T-helper 17 cell (primary cell): ENCODE results near the gene CALML3. TPM values are rescaled to one million over a fixed set of nuclear protein-coding genes. Genes with fewer than 3 reads are reported as not detected.

Source experiments
- ATAC-seq: fragments of 150-1000 bp; cut with Tn5 transposase; 2 replicates; pipeline ENCODE4 v1.10.0; 2021; ENCODE audit warnings: mild to moderate bottlenecking, moderate library complexity
- DNase-seq, 3 donors: peaks; one replicate each; pipeline versions ENCODE4 v3.0.0 to v3.0.0-alpha.2; 2020 to 2021
- H3K9me3 ChIP-seq: one replicate; pipeline ENCODE4 v1.7.0; 2013; ENCODE audit warnings: low read length, mild to moderate bottlenecking; ENCODE audit not compliant: control insufficient read depth, poor library complexity, severe bottlenecking
- H3K27ac Mint-ChIP-seq: one replicate; pipeline ENCODE4 v1.8.0; 2022; ENCODE audit warnings: mild to moderate bottlenecking, moderate library complexity, mixed read lengths
- H3K27me3 Mint-ChIP-seq: one replicate; pipeline ENCODE4 v1.8.0; 2022; ENCODE audit warnings: mixed read lengths
- H3K36me3 Mint-ChIP-seq: one replicate; pipeline ENCODE4 v1.8.0; 2022; ENCODE audit warnings: low read depth, mixed read lengths
- H3K4me1 Mint-ChIP-seq: one replicate; pipeline ENCODE4 v1.8.0; 2022; ENCODE audit warnings: mild to moderate bottlenecking, mixed read lengths
- H3K4me3 Mint-ChIP-seq: one replicate; pipeline ENCODE4 v1.8.0; 2022; ENCODE audit warnings: mild to moderate bottlenecking, moderate library complexity, mixed read lengths
- total RNA-seq, 4 donors: library from RNA in 2 of 4; stranded (reverse) in 2 of 4; gene quantifications; one replicate each; pipeline ENCODE4 v1.2.3 and lab custom pipeline; 2022 to 2026

Gene CALML3
- total RNA-seq, 2 donors from 2014 or later: not detected

DNA sequence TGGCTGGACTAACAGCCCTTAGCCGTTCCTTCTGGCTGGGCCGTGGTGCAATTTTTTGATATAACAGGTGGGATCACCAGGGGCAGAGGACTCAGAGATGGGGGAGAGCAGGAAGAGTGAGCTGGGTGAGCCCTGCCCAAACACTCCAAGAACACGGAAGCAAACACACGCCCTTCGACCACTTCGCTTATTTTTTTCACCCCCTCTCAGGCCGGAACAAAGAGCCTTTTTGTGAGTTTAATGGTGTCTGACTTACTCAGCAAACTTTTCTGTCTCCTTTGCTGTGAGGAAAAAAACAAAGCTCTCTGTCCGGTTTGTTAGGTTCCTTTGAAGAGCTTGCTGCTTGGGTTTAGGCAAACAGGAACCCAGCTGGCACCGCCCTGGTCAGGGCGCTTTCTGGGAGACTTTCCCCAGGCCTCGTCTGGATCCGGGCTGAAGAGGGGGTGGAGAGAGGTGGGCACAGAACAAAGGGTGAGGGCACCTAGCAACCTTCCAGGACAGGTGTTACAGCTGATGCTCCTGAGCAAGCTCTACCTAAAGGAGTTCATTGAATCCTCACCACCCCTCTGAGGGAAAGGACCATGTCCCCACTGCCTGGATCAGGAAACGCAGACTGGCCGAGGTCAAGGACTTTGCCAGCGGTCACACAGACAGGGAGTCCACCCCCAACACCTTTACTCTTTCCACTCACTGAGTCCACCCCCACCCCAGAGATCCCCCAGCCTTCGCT, 23.3 kb downstream of the CALML3 start:
- ATAC-seq (no peak), DNase-seq (no peak)
- no peak overlapping the region for H3K27ac Mint-ChIP-seq
- no peaks in the 10 kb centered on the region for H3K36me3 Mint-ChIP-seq
- no peaks in the 10 kb centered on the region for H3K9me3 ChIP-seq
- peaks cover 20% of the 10 kb centered on the region for H3K4me1 Mint-ChIP-seq
- no peak overlapping the region for H3K4me3 Mint-ChIP-seq
- peaks cover 2% of the 10 kb centered on the region for H3K27me3 Mint-ChIP-seq

DNA sequence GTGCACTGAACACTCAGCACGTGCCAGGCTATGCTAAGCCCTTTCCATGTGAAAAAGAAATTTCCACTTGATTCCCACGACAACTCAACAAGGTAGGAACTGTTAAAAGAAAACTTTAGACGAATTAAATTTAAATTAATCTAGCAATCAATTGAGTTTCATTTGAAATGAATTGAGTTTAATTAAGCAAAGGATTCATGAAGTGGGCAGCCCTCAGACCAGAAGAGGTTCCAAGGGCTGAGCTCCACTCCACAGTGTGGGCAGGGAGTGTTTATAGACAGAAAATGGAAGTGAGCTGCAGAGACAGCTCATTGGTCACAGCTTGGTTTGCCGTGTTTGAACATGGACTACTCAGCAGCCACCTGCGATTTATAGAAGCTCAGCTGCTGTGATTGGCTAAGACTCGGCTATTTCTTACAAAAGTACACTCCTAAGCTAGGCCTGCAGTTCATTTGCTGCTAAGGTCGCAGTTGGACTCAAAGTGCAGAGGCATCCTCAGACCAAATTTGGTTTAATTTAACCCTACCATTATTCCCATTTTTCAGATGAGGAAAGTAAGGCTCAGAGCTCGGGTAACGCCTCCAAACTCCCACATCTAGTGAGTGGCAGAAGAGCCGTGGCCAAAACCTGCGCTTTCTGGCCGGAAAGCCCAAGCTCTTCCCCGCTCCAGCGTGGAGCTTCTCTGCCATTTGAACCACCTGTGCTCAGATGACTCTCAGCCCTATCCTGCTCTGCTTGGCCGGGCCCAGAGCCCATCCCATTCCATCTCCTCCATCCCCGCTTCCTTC, 24.9 kb downstream of the CALML3 start:
- Mint-ChIP-seq H3K4me1 (peaks cover 26% of the 10 kb centered on the region), H3K36me3 (no peaks in the 10 kb centered on the region), H3K27ac (peak overlapping the region; percentile 24), H3K27me3 (peaks cover 5% of the 10 kb centered on the region), H3K4me3 (no peak overlapping the region)
- DNase-seq: no peak
- no peak for ATAC-seq
- no peaks in the 10 kb centered on the region for H3K9me3 ChIP-seq

DNA sequence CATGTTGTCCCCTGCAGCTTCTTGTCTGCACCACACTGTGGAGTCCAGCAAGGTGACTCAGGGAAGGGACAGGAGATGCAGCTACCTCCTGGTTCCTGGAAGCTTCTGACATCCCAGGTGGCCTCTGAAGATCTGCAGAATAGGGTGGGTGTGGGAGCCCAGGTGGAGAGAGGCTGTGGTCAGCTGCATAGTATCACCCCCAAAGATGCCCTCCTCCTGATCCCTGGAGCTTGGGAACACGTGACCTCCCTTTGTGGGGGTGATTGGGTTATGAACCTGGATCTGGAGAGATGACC, 25.4 kb downstream of the CALML3 start:
- Mint-ChIP-seq H3K4me1 (peaks cover 28% of the 10 kb centered on the region), H3K27me3 (peaks cover 5% of the 10 kb centered on the region), H3K27ac (peak overlapping the region; percentile 24), H3K36me3 (no peaks in the 10 kb centered on the region), H3K4me3 (no peak overlapping the region)
- ATAC-seq (no peak), DNase-seq (no peak)
- no peaks in the 10 kb centered on the region for H3K9me3 ChIP-seq

DNA sequence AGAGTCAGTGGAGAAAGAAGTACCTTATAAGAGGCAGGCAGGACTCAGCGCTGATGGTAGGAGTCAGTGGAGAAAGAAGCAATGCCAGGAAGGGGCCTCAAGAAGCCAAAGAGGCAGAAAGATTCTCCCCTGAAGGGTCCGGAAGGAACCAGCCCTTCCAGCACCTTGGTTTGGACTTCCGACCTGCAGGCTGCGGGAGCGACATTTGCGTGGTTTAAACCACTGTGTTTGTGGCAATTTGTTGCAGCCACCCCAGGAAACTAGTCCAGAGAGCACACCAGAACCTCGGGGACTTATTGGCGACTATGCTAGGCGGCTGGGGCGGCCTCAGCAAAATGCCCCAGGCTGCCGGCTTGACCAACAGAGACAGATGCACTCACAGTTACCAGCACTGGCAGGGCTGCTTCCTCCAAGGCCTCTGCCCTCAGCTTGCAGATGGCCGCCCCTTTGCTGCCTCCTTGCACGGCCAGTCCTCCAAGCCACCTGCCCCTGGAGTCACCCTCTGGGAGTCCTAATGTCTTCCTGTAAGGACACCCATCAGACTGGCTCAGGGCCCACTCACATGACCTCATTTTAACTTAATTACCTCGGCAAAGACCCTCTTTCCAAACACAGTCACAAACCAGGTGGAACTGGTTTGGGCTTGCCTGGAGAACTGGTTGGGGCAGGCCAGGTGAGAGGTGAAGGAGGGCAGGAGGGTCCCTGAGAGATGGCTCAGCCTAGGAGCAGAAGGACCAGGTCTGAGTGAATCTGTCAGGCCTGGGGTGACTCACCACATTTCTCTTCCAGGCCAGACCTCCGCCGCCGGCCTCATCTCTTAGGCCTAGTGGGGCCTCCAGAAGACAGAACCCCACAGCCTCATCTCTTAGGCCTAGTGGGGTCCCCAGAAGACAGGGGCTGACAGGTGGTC, 26.1 kb downstream of the CALML3 start:
- no peak for DNase-seq
- Mint-ChIP-seq H3K4me1 (peaks cover 28% of the 10 kb centered on the region), H3K27me3 (peaks cover 5% of the 10 kb centered on the region), H3K4me3 (no peak overlapping the region), H3K27ac (peak overlapping the region; percentile 24), H3K36me3 (no peaks in the 10 kb centered on the region)
- no peak for ATAC-seq
- no peaks in the 10 kb centered on the region for H3K9me3 ChIP-seq

DNA sequence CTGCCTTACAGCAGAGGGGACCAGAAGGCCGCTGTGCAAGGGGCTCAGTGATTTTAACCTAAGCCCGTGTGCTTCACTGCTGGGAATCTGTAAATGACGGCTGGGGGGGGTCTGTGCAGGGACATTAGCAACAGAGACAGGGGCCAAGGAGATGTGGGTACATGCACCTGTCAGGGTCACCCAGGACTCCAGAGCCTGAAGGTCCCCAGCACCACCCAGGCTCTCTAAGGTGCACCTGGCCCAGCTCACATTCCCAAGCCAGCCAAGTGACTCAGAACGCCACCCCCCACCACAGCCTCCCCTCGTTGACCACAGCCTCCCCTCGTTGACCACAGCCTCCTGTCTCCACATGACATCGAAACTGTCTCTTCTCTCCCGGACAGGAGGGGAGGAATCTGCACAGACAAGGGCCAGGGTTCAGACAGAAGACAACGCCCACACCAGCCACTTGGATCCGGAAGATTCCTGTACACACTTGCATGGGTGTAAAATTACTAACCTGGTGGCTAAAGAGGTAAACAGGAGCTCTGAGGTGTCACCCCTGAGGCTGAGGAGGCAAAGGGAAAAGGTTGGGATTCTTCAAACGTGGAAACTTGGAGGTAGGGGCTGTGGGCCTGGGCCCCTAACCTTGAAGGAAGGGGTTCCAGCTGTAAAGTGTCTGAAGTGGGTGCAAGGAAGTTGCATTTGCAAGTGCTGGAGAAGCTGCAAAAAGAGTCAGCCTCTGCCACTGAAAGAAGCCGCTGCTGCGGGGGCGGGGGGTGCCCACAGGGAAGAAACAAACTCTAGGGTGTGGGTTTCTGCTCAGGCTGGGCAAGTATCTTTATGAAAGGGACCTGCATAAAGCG, 27.0 kb downstream of the CALML3 start:
- Mint-ChIP-seq H3K4me1 (peaks cover 28% of the 10 kb centered on the region), H3K36me3 (no peaks in the 10 kb centered on the region), H3K4me3 (peak overlapping the region; percentile 78), H3K27me3 (peaks cover 5% of the 10 kb centered on the region), H3K27ac (peak overlapping the region; percentile 86)
- ATAC-seq (no peak), DNase-seq (no peak)
- no peaks in the 10 kb centered on the region for H3K9me3 ChIP-seq

DNA sequence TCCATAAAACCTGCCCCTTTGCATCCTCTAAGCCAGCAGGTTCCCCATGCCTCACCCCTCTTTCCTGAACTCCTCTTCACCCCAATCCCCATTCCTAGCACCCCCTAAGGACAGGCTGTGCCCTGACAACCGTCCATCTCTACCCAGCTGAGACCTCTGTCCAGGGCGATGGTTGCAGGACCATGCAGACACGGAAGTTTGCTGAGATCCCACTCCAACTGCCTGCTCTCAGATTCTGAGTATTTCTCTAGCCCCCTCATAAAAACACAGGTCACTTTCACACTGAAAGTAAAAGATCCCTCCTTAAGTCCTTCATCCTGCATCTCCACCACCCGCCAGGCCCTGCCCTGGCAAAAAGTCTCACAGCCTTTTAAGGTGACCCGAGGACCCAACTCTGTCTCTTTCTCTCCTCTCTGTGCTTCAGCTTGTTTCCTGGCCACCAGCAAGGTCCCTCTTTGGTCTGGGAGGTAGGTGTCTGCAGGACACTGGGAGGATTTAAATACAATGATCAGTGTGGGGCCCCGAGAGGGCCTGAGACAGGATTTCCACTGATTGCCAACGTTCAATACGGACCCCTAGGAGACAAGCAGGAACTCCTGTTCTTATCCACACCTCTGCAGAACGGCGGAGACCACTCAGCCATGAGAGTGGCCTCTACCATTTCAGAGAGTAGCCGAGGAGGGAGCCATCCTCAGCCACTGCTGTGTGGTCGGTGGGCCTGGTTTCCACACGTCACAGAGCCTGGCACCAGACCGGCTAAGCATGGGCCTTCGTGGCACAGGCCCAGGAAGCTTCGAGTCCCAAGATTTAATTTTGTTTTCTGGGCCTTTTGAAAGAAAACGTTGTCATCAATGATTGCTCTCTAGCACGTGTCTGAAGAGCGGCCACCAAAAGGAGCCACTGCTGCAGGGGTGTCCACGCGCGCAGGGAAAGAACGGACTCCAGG, 27.9 kb downstream of the CALML3 start:
- peak overlapping the region; percentile 86 for H3K27ac Mint-ChIP-seq
- DNase-seq (no peak), ATAC-seq (no peak)
- peak overlapping the region; percentile 78 for H3K4me3 Mint-ChIP-seq
- peaks cover 28% of the 10 kb centered on the region for H3K4me1 Mint-ChIP-seq
- peaks cover 5% of the 10 kb centered on the region for H3K27me3 Mint-ChIP-seq
- H3K9me3 ChIP-seq: no peaks in the 10 kb centered on the region
- no peaks in the 10 kb centered on the region for H3K36me3 Mint-ChIP-seq

DNA sequence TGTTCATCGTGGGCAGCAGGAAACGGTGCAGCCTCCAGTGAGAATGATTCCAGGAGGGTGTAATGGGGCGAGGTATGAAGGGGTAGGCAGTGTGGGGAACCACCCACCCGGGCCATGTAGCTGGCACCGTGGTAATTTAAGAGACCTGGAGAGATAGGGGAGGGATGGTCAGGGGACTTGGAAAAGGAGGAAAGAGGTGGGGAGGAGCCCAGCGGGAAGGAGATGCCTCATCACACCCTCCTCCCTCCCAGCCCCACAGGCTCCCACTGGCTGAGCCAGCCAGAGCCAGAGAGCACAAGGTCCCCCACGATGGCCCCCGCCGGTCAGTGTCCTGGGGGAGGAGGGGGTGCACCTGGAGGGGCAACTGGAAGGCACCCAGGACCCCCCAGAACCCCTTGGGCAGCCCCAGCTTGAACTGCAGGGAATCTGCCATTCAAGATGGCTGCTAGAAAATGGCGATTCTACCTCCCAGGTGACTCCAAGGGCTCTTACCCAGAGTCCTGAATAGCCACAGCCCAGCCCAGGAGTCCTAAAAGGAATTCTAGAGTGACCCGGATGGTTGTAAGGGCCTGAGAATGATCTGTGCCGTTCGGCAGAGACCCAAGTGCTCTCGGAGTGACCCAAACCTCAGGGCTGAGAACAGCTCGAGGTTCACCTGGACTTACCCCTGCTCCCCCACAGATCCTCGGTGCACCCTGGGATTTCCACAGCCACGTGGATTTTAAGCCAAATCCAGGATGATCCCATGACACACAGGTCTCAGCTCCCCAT, 28.8 kb downstream of the CALML3 start:
- H3K27ac Mint-ChIP-seq: peak overlapping the region; percentile 86
- H3K4me3 Mint-ChIP-seq: peak overlapping the region; percentile 78
- ATAC-seq: no peak
- H3K9me3 ChIP-seq: no peaks in the 10 kb centered on the region
- no peaks in the 10 kb centered on the region for H3K36me3 Mint-ChIP-seq
- H3K27me3 Mint-ChIP-seq: peaks cover 5% of the 10 kb centered on the region
- no peak for DNase-seq
- peaks cover 28% of the 10 kb centered on the region for H3K4me1 Mint-ChIP-seq

DNA sequence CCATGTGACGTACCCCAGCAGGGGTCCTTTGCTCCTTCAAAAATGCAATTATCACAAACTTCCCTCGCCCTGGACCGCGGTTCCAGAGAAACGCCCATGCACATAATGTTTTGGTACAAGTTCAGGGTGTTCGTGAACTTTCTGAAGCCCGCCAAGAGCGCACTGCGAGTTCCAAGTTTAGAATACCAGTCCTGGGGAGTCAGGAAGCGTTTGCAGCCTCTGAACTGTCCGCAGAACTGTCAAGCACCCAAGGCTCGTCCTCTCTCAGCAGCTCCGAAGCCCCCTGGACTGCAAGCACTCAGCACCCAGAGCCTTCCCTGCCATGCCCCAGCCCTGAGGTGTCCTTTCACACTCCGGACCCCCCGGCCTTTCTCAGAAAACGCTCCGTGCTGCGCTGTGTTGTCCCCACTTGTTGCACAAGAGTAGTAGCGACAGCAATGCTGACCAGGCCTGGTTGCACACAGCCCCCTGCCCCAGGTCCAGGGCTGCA, 30.3 kb downstream of the CALML3 start:
- peaks cover 27% of the 10 kb centered on the region for H3K4me1 Mint-ChIP-seq
- H3K4me3 Mint-ChIP-seq: no peak overlapping the region
- DNase-seq (no peak), ATAC-seq (no peak)
- no peaks in the 10 kb centered on the region for H3K9me3 ChIP-seq
- H3K36me3 Mint-ChIP-seq: peaks cover 1% of the 10 kb centered on the region
- H3K27me3 Mint-ChIP-seq: peaks cover 5% of the 10 kb centered on the region
- no peak overlapping the region for H3K27ac Mint-ChIP-seq

DNA sequence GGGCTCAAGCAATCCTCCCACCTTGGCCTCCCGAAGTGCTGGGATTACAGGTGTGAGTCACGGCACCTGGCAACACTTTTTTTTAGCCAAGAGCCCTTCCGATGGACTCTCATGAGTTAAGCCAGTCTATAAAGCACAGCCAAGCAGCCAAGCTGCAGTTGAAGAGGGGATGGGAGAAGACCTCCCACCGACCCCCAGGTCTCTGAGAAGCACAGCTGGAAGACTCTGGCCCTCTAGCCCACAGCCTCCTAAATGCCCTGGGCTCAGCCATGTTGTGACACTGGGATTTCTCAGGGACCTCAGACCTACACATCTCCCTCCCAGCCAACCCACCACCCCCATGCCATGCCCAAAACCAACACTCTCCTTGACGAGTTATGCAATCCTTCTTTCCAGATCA, 31.1 kb downstream of the CALML3 start:
- peaks cover 5% of the 10 kb centered on the region for H3K27me3 Mint-ChIP-seq
- DNase-seq (no peak), ATAC-seq (no peak)
- H3K27ac Mint-ChIP-seq: no peak overlapping the region
- no peaks in the 10 kb centered on the region for H3K9me3 ChIP-seq
- no peak overlapping the region for H3K4me3 Mint-ChIP-seq
- peaks cover 4% of the 10 kb centered on the region for H3K36me3 Mint-ChIP-seq
- H3K4me1 Mint-ChIP-seq: peaks cover 29% of the 10 kb centered on the region

DNA sequence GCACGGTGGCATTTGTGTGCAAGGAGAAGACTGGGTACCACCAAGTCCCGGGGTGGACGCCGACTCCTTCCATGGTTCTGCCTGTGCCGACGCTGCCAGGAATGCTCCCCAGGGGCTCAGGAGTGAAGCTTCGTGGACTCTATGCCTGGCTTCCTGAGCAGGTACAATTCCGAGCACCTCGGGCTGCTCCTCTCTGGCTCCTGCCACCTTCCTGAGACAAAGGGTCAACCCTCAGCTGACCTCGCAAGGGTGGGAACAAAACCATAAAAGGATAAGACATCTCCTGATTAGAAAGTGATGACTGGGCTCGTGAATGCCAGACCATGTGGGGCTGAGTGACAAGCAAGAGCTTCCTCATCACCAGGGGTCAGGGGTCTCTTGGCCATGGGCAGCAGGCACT, 31.8 kb downstream of the CALML3 start:
- no peak for ATAC-seq
- no peak overlapping the region for H3K4me3 Mint-ChIP-seq
- no peak for DNase-seq
- H3K36me3 Mint-ChIP-seq: peaks cover 4% of the 10 kb centered on the region
- no peaks in the 10 kb centered on the region for H3K9me3 ChIP-seq
- no peak overlapping the region for H3K27ac Mint-ChIP-seq
- H3K4me1 Mint-ChIP-seq: peaks cover 30% of the 10 kb centered on the region
- H3K27me3 Mint-ChIP-seq: peaks cover 5% of the 10 kb centered on the region

DNA sequence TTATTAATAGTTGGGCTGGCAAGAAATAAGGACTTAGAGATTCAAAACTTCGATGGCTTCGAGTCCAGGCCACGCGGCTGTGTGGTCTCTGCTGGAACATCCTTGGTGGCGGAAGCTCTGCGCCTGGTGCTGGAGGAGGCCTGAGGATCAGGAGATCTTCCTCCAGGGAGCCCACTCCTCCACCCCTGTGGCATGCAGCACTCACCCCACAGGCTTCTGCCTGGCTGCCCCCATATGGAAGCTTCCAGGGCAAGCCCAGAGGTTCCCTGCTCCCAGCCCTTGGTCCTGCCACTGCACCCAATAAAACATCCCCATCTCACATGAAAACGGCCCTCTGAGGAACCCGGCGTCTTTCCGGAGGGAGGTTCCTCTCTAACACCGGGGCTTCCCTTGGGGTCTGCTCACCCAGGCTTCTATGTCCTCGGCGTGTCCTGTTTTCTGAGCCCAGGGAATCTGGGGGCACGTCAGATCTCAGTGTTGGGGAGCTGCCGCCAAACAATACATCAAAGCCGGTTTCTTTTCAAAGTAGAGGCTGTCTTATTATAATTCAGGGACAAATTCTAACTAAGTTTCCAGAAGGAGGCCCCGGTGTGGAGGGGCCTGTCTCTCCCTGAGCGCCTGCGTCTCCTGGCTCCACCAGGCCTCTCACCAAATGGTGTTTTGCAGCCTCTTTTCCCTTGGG, 32.4 kb downstream of the CALML3 start:
- H3K9me3 ChIP-seq: no peaks in the 10 kb centered on the region
- H3K27me3 Mint-ChIP-seq: peaks cover 5% of the 10 kb centered on the region
- DNase-seq (no peak), ATAC-seq (no peak)
- peaks cover 4% of the 10 kb centered on the region for H3K36me3 Mint-ChIP-seq
- no peak overlapping the region for H3K27ac Mint-ChIP-seq
- peaks cover 24% of the 10 kb centered on the region for H3K4me1 Mint-ChIP-seq
- no peak overlapping the region for H3K4me3 Mint-ChIP-seq
